Psoas muscle (tissue), 8 donors: ENCODE measurements around the gene STIL. TPM values are rescaled to one million over a fixed set of nuclear protein-coding genes. Genes with fewer than 3 reads are reported as not detected.

ENCODE experiments used
- ATAC-seq, 4 donors: fragments of 200-7000 bp; cut with Tn5 transposase; one replicate each; pipeline ENCODE4 v1.9.1; 2020; ENCODE audit warnings: moderate library complexity in 3 of 4, mild to moderate bottlenecking in 2 of 4
- DNase-seq, 2 donors: peaks; one replicate each; pipeline ENCODE4 v3.0.0-alpha.2; 2020
- H3K27ac ChIP-seq: fragments of 200-600 bp; one replicate; pipeline ENCODE4 v1.8.0; 2022
- H3K27me3 ChIP-seq, 3 donors: fragments of 200-600 bp in 1 of 3; one replicate each; pipeline versions ENCODE4 v1.6.1 to v1.8.0; 2013 to 2022; ENCODE audit warnings: low read length in 2 of 3, mild to moderate bottlenecking in 2 of 3, moderate library complexity in 1 of 3; ENCODE audit not compliant: insufficient read depth in 3 of 3
- H3K36me3 ChIP-seq, 2 donors: fragments of 200-600 bp in 1 of 2; one replicate each; pipeline versions ENCODE4 v1.6.1 to v1.8.0; 2013 to 2022; ENCODE audit warnings: low read depth in 1 of 2, mild to moderate bottlenecking in 1 of 2, moderate library complexity in 1 of 2; ENCODE audit not compliant: insufficient read depth in 1 of 2
- H3K4me1 ChIP-seq: fragments of 200-600 bp; one replicate; pipeline ENCODE4 v1.8.0; 2022
- H3K4me3 ChIP-seq: fragments of 200-600 bp; one replicate; pipeline ENCODE4 v1.8.0; 2022; ENCODE audit warnings: mild to moderate bottlenecking
- H3K9me3 ChIP-seq: fragments of 200-600 bp; one replicate; pipeline ENCODE4 v1.8.0; 2022
- CTCF ChIP-seq: fragments of 200-600 bp; IDR thresholded peaks from one replicate; pipeline ENCODE4 v1.8.0; 2022; ENCODE audit warnings: antibody characterized with exemption
- WGBS, 3 donors: extraction: QIAGEN DNeasy Blood & Tissue Kit; methylation state at CpG; one replicate each; pipeline versions ENCODE4 v1.1.6 to v1.1.7; 2013; 5-methylcytosine and 5-hydroxymethylcytosine counted together
- intact Hi-C, 2 donors: fragments of 100-400 bp; cut with DNase I; formaldehyde crosslinking; loops; one replicate each; pipeline versions ENCODE4 v1.11.0 to v1.14.2; 2022
- polyA plus RNA-seq, 3 donors: library from polyadenylated mRNA; stranded (reverse); fragments of 200-250 nt; gene quantifications; one replicate each; pipeline ENCODE4 v1.2.3, GENCODE V29; 2013
- total RNA-seq, 4 donors: library from RNA; stranded (reverse); fragmentation: NEBNext Ultra II Directional in 2 of 4; extraction: Animal tissue kit (Norgen Biotek cat#: 25700) in 2 of 4; gene quantifications; one replicate each; pipeline versions ENCODE4 v1.2.1 to v1.2.4, GENCODE V29; 2021 to 2023
- donor health status: healthy with polysubstance abuse.
- donor health status: DM: no; HTN: no; CAD: no; lungs with moderate emphysema.
- donor health status: Bipolar disorder and iron deficiency.
- donor health status: healthy.
- donor health status: DM: yes; HTN: yes; CAD: no.
- donor health status: DM: no; HTN: no; CAD: no.
- donor health status: DM: no; HTN: no; CAD: no.
- donor health status: DM: yes; HTN: yes; CAD: no.

STIL gene
- total and polyA plus RNA-seq, 7 donors: 0.14 to 1.0 (median 0.41) TPM

- DNase-seq (peak in 1 of 2 donors; percentile 23), ATAC-seq (peak in 1 of 4 donors; percentile 1)
- H3K4me1 ChIP-seq: peaks cover 28% of the 10 kb centered on the region
- no peaks in the 10 kb centered on the region for H3K27me3 ChIP-seq
- intact Hi-C loops: loop anchor here (2.0 to 5.0 kb wide), 2 partner anchors 18 to 141 kb away; partner anchors contain the start of genes STIL (in 2 of the 2) and PDZK1IP1 (in 1 of the 2)
- H3K9me3 ChIP-seq: no peaks in the 10 kb centered on the region
- TF ChIP-seq CTCF: no peak
- 29 to 31% (median 29%) methylated on average over 19 of the region's 19 CpGs for WGBS, 3 donors
- peaks cover 0 to 4% of the 10 kb centered on the region in 2 donors for H3K36me3 ChIP-seq
- H3K27ac ChIP-seq: peak overlapping the region; percentile 97
- H3K4me3 ChIP-seq: peak overlapping the region; percentile 88
Observed at GRCh38 chr1:47332779-47333577, 19.0 kb upstream of the STIL start.

GRCh38 chr1:47331875-47332274 lies 17.9 kb upstream of the STIL start:
- ATAC-seq (no peak), DNase-seq (no peak)
- intact Hi-C loops: loop anchor here (2.0 to 5.0 kb wide), 2 partner anchors 17 to 140 kb away; partner anchors contain the start of genes STIL (in 2 of the 2) and PDZK1IP1 (in 1 of the 2)
- H3K36me3 ChIP-seq: peaks cover 0 to 4% of the 10 kb centered on the region in 2 donors
- no peaks in the 10 kb centered on the region for H3K27me3 ChIP-seq
- H3K9me3 ChIP-seq: no peaks in the 10 kb centered on the region
- no peak for TF ChIP-seq CTCF
- peak overlapping the region; percentile 88 for H3K4me3 ChIP-seq
- peaks cover 28% of the 10 kb centered on the region for H3K4me1 ChIP-seq
- WGBS, 3 donors: 82 to 89% (median 89%) methylated on average over 2 of the region's 2 CpGs
- no peak overlapping the region for H3K27ac ChIP-seq

GRCh38 chr1:47330212-47330611 lies 16.3 kb upstream of the STIL start:
- H3K4me1 ChIP-seq: peaks cover 14% of the 10 kb centered on the region
- H3K36me3 ChIP-seq: peaks cover 0 to 4% of the 10 kb centered on the region in 2 donors
- ATAC-seq: no peak
- no peaks in the 10 kb centered on the region for H3K9me3 ChIP-seq
- TF ChIP-seq CTCF: no peak
- 52 to 100% (median 95%) methylated on average over 1 of the region's 1 CpG for WGBS, 3 donors
- intact Hi-C loops: loop anchor here in 1 of 2 donors (5.0 kb wide), 1 partner anchor 138 kb away; the partner anchor contains the start of gene PDZK1IP1
- DNase-seq: no peak
- no peak overlapping the region for H3K27ac ChIP-seq
- no peaks in the 10 kb centered on the region for H3K27me3 ChIP-seq
- H3K4me3 ChIP-seq: no peak overlapping the region

GRCh38 chr1:47328992-47329391 lies 15.0 kb upstream of the STIL start:
- Histone ChIP-seq H3K4me3 (no peak overlapping the region), H3K27ac (no peak overlapping the region), H3K36me3 (peaks cover 0 to 4% of the 10 kb centered on the region in 2 donors), H3K27me3 (no peaks in the 10 kb centered on the region), H3K9me3 (no peaks in the 10 kb centered on the region), H3K4me1 (peaks cover 9% of the 10 kb centered on the region)
- TF ChIP-seq CTCF: no peak
- DNase-seq (no peak), ATAC-seq (no peak)
- intact Hi-C loops: no loop called here
- WGBS, 3 donors: 89 to 94% (median 94%) methylated on average over 3 of the region's 3 CpGs
